A549 (cell line): ENCODE measurements around the gene ZER1. TPM values are rescaled to one million over a fixed set of nuclear protein-coding genes. Genes with fewer than 3 reads are reported as not detected.

ENCODE experiments used
- ATAC-seq, 2 experiments: fragments of 200-7000 bp in 1 of 2; fragments of >200 bp in 1 of 2; cut with Nextera tagmentation in 1 of 2; cut with Tn5 transposase in 1 of 2; 3 replicates each; pipeline versions ENCODE4 v1.8.0 to v1.9.1; 2018 to 2020; ENCODE audit warnings: mild to moderate bottlenecking in 1 of 2, moderate library complexity in 1 of 2
- CTCF ChIA-PET: fragments of 300-600 bp; sonication (Branson Sonifier 250); formaldehyde crosslinking; extraction: SDS; loops from one replicate; lab custom pipeline; 2021; ENCODE audit warnings: antibody characterized with exemption, inconsistent platforms; lab: Yijun Ruan, JAX
- POLR2A ChIA-PET: fragments of 350-600 bp; formaldehyde crosslinking; extraction: SDS; loops from one replicate; lab custom pipeline; 2021; ENCODE audit warnings: antibody characterized with exemption, inconsistent platforms; lab: Yijun Ruan, JAX
- DNase-seq, 2 experiments: peaks; one replicate each; pipeline versions ENCODE4 v3.0.0 to v3.0.0-alpha.2; 2011 to 2016; ENCODE audit warnings: low read depth in 1 of 2, low spot score in 1 of 2
- FAIRE-seq: peaks from 2 replicates; lab custom pipeline; 2011; peaks lifted over from hg19 to GRCh38; lab: Jason Lieb, UNC
- H3K27ac ChIP-seq, 2 experiments: fragments of >200 bp; sonication (Bioruptor Twin); formaldehyde crosslinking; 3 replicates each; pipeline ENCODE4 v1.5.1; 2016 to 2017
- H3K4me1 ChIP-seq: fragments of >200 bp; sonication (Bioruptor Twin); formaldehyde crosslinking; 3 replicates; pipeline ENCODE4 v1.6.1; 2016
- H3K4me2 ChIP-seq: fragments of >200 bp; sonication (Bioruptor Twin); formaldehyde crosslinking; 3 replicates; pipeline ENCODE4 v1.6.1; 2016
- H3K4me3 ChIP-seq: fragments of >200 bp; sonication (Bioruptor Twin); formaldehyde crosslinking; 3 replicates; pipeline ENCODE4 v1.5.1; 2016
- H3K9me3 ChIP-seq: fragments of >200 bp; sonication (Bioruptor Twin); formaldehyde crosslinking; 3 replicates; pipeline ENCODE4 v1.6.1; 2016
- ATOH8 ChIP-seq: fragments of 250-450 bp; sonication (Bioruptor Pico); IDR thresholded peaks from 2 replicates; pipeline ENCODE4 v1.5.0; 2020; ENCODE audit warnings: low read depth, mild to moderate bottlenecking, moderate library complexity
- BCL3 ChIP-seq: fragments of >200 bp; sonication (Bioruptor Twin); formaldehyde crosslinking; IDR thresholded peaks from 3 replicates; pipeline ENCODE4 v1.6.1; 2016
- BHLHE40 ChIP-seq: IDR thresholded peaks from 2 replicates; pipeline ENCODE4 v1.6.1; 2012; ENCODE audit warnings: low read depth, low read length, inconsistent platforms
- CBX2 ChIP-seq: fragments of 200-600 bp; sonication (generic); IDR thresholded peaks from 2 replicates; pipeline ENCODE4 v1.6.1; 2016; ENCODE audit warnings: low read depth, mild to moderate bottlenecking, borderline replicate concordance
- CEBPB ChIP-seq, 2 experiments: fragments of >200 bp in 1 of 2; sonication (Bioruptor Twin) in 1 of 2; formaldehyde crosslinking in 1 of 2; IDR thresholded peaks; 2 replicates each; pipeline ENCODE4 v1.6.1; 2012 to 2016
- CHD4 ChIP-seq: fragments of 200-600 bp; sonication (generic); IDR thresholded peaks from 2 replicates; pipeline ENCODE4 v1.6.1; 2016; ENCODE audit warnings: antibody characterized with exemption, mild to moderate bottlenecking, borderline replicate concordance
- CTCF ChIP-seq: fragments of >200 bp; sonication (Bioruptor Twin); formaldehyde crosslinking; IDR thresholded peaks from 3 replicates; pipeline ENCODE4 v1.5.1; 2016
- ELK1 ChIP-seq: fragments of 150-350 bp; IDR thresholded peaks from 2 replicates; pipeline ENCODE4 v1.6.1; 2014; ENCODE audit warnings: low read depth, mild to moderate bottlenecking, low read length
- JUN ChIP-seq, 2 experiments: fragments of >200 bp; sonication (Bioruptor Twin); formaldehyde crosslinking; IDR thresholded peaks; 2 replicates in 1 of 2; 3 replicates in 1 of 2; pipeline ENCODE4 v1.6.1; 2016 to 2017
- MAFK ChIP-seq: fragments of 450-650 bp; IDR thresholded peaks from 2 replicates; pipeline ENCODE4 v1.6.1; 2014; ENCODE audit not compliant: partially characterized antibody
- MAX ChIP-seq: IDR thresholded peaks from 2 replicates; pipeline ENCODE4 v1.6.1; 2012
- MYC ChIP-seq: IDR thresholded peaks from 2 replicates; pipeline ENCODE4 v1.6.1; 2012; ENCODE audit warnings: mild to moderate bottlenecking, inconsistent platforms, low read length, improper control_type of control experiment, borderline replicate concordance
- NFE2L2 ChIP-seq: fragments of 150-350 bp; conservative IDR thresholded peaks from 2 replicates; pipeline ENCODE4 v1.6.1; 2014; ENCODE audit warnings: low read length
- PBX3 ChIP-seq: IDR thresholded peaks from 2 replicates; pipeline ENCODE4 v1.6.1; 2012
- POLR2A ChIP-seq: IDR thresholded peaks from 2 replicates; pipeline ENCODE4 v1.6.1; 2012; ENCODE audit warnings: mild to moderate bottlenecking, low read length
- RCOR1 ChIP-seq: fragments of 150-350 bp; IDR thresholded peaks from 2 replicates; pipeline ENCODE4 v1.6.1; 2014; ENCODE audit warnings: antibody characterized with exemption, low read length, low read depth
- SREBF2 ChIP-seq: fragments of 450-650 bp; IDR thresholded peaks from 2 replicates; pipeline ENCODE4 v1.6.1; 2014; ENCODE audit warnings: mild to moderate bottlenecking, moderate library complexity
- ZSCAN20 ChIP-seq: fragments of 250-450 bp; sonication (Bioruptor Pico); IDR thresholded peaks from 2 replicates; pipeline ENCODE4 v1.8.0; 2022; ENCODE audit warnings: mild to moderate bottlenecking, moderate library complexity
- WGBS: methylation state at CpG from one replicate; pipeline ENCODE4 v1.1.6; 2017; ENCODE audit errors: missing lambda C conversion rate; 5-methylcytosine and 5-hydroxymethylcytosine counted together
- polyA plus RNA-seq, 4 experiments: library from polyadenylated mRNA; depleted of rRNA in 3 of 4; stranded (reverse); fragments of >200 nt; fragmentation: RNase III in 1 of 4; extraction: RNeasy Plus Mini Kit Qiagen cat#74134 plus additional on column Dnase treatment in 1 of 4; gene quantifications; 2 replicates in 3 of 4; 3 replicates in 1 of 4; pipeline ENCODE4 v1.2.3, GENCODE V29; 2011 to 2017

ZER1 gene
- polyA plus RNA-seq, 2 of the 4 experiments (the other 2 are of a cell fraction) = 9.1 to 13.4 TPM

GRCh38 chr9:128689820-128690683 lies 81.7 kb downstream of the ZER1 start:
- ATAC-seq (peak; percentile 5 to 55; a peak in 3 of 6 replicates), DNase-seq (peak; percentile 56 to 70), FAIRE-seq (no peak)
- TF ChIP-seq CBX2 = no peak
- peak; percentile 10 for TF ChIP-seq MAX
- TF ChIP-seq MYC = peak; percentile 54; the same call in 1 of the 2 replicates
- WGBS = 0% methylated on average over 13 of the region's 83 CpGs
- ChIA-PET POLR2A (interaction anchor here (0.6 to 2.5 kb wide), 6 partner anchors 10 to 138 kb away, joined by 3 to 13 read pairs (median 4); partner anchors contain the start of genes DYNC2I2, SPTAN1 and ZDHHC12), CTCF (interaction anchor here (1.2 to 4.6 kb wide), 8 partner anchors 10 to 55 kb away, joined by 3 to 33 read pairs (median 3); partner anchors contain the start of gene PKN3)
- H3K4me1 ChIP-seq = peaks cover 44% of the 10 kb centered on the region
- no peaks in the 10 kb centered on the region for H3K9me3 ChIP-seq
- peak overlapping the region; percentile 92 for H3K4me2 ChIP-seq
- H3K4me3 ChIP-seq = peak overlapping the region; percentile 100
- H3K27ac ChIP-seq = peak overlapping the region; percentile 97 to 100

- Histone ChIP-seq H3K4me2 (no peak overlapping the region), H3K27ac (peak overlapping the region; percentile 97 to 100), H3K4me1 (peaks cover 50% of the 10 kb centered on the region), H3K9me3 (no peaks in the 10 kb centered on the region), H3K4me3 (peak overlapping the region; percentile 100)
- ChIA-PET CTCF (interaction anchor here (1.5 to 4.6 kb wide), 4 partner anchors 11 to 55 kb away, joined by 3 to 33 read pairs (median 18); partner anchors contain the start of gene PKN3), POLR2A (interaction anchor here (0.6 to 2.5 kb wide), 7 partner anchors 11 to 137 kb away, joined by 3 to 13 read pairs (median 4); partner anchors contain the start of genes DYNC2I2, PKN3, SPTAN1 and ZDHHC12)
- WGBS = no CpG with 5 or more reads among the region's 80 CpGs
- DNase-seq (peak; percentile 31 to 70), ATAC-seq (peak; percentile 6 to 57), FAIRE-seq (no peak)
- TF ChIP-seq RCOR1 = no peak
- no peak for TF ChIP-seq CTCF
- peak in 1 of 2 experiments; percentile 94; a peak in 4 of 5 replicates for TF ChIP-seq JUN (IDR thresholded peaks at IDR 0.05)
- TF ChIP-seq ELK1 = no peak
- no peak for TF ChIP-seq CEBPB (IDR thresholded peaks at IDR 0.05)
- TF ChIP-seq POLR2A = 0 out of 2 replicates have a peak, but pooled peaks have one; percentile 7
- TF ChIP-seq MAFK = no peak
- no peak for TF ChIP-seq SREBF2
- no peak for TF ChIP-seq CHD4
- no peak for TF ChIP-seq ATOH8 (CRISPR knock-in tag)
- TF ChIP-seq BHLHE40 = no peak
- TF ChIP-seq ZSCAN20 (CRISPR knock-in tag) = no peak
- no peak for TF ChIP-seq NFE2L2
- peak; percentile 91; the same call in 1 of the 3 replicates for TF ChIP-seq BCL3
- TF ChIP-seq PBX3 = no peak
These were observed 82.4 kb downstream of the ZER1 start for GRCh38 chr9:128689293-128689774.
